WTC11 (cell line): Measurements from ENCODE around the gene GHRL. TPM values are rescaled to one million over a fixed set of nuclear protein-coding genes. Genes with fewer than 3 reads are reported as not detected.

Experiments
- ATAC-seq: fragments of 200-7000 bp; cut with Tn5 transposase; 2 replicates; pipeline ENCODE4 v1.10.0; 2021; ENCODE audit warnings: mild to moderate bottlenecking, moderate library complexity
- CTCF ChIA-PET: fragments of 300-600 bp; sonication (Branson Sonifier 250); formaldehyde crosslinking; loops from one replicate; lab custom pipeline; 2021; ENCODE audit warnings: antibody characterized with exemption; lab: Charles Lee
- POLR2A ChIA-PET: fragments of 350-600 bp; sonication (Branson Sonifier 250); formaldehyde crosslinking; loops from one replicate; lab custom pipeline; 2021; ENCODE audit warnings: antibody characterized with exemption; lab: Charles Lee
- DNase-seq: peaks from one replicate; pipeline ENCODE4 v3.0.0; 2021; ENCODE audit warnings: low spot score
- H3K27ac Mint-ChIP-seq: 2 replicates; pipeline ENCODE4 v1.8.0; 2021; ENCODE audit warnings: mixed read lengths
- H3K27me3 Mint-ChIP-seq: 2 replicates; pipeline ENCODE4 v1.8.0; 2021; ENCODE audit warnings: low read depth, mild to moderate bottlenecking, moderate library complexity, mixed read lengths
- H3K36me3 Mint-ChIP-seq: 2 replicates; pipeline ENCODE4 v1.8.0; 2021; ENCODE audit warnings: mixed read lengths
- H3K4me1 Mint-ChIP-seq: 2 replicates; pipeline ENCODE4 v1.8.0; 2022; ENCODE audit warnings: mixed read lengths
- H3K4me3 Mint-ChIP-seq: 2 replicates; pipeline ENCODE4 v1.8.0; 2021; ENCODE audit warnings: mild to moderate bottlenecking, moderate library complexity, mixed read lengths
- H3K9me3 Mint-ChIP-seq: 2 replicates; pipeline ENCODE4 v1.8.0; 2021; ENCODE audit warnings: mixed read lengths
- ATF1 ChIP-seq: sonication (generic); formaldehyde crosslinking; IDR thresholded peaks from 2 replicates; pipeline ENCODE4 v1.8.1; 2023; ENCODE audit warnings: mild to moderate bottlenecking, moderate library complexity, missing genetic modification reagents
- CREM ChIP-seq: sonication (generic); formaldehyde crosslinking; IDR thresholded peaks from 2 replicates; pipeline ENCODE4 v1.8.1; 2022; ENCODE audit warnings: mild to moderate bottlenecking, missing genetic modification reagents, moderate library complexity
- EMX1 ChIP-seq: fragments of 250-450 bp; sonication (Bioruptor Pico); IDR thresholded peaks from 2 replicates; pipeline ENCODE4 v1.8.0; 2021; ENCODE audit warnings: mild to moderate bottlenecking
- FOXK1 ChIP-seq: sonication (generic); formaldehyde crosslinking; IDR thresholded peaks from 2 replicates; pipeline ENCODE4 v1.8.0; 2022; ENCODE audit warnings: mild to moderate bottlenecking, moderate library complexity, missing genetic modification reagents
- GABPB1 ChIP-seq: sonication (generic); formaldehyde crosslinking; IDR thresholded peaks from 2 replicates; pipeline ENCODE4 v1.8.1; 2023; ENCODE audit warnings: mild to moderate bottlenecking, missing genetic modification reagents
- IRF2 ChIP-seq: sonication (generic); formaldehyde crosslinking; IDR thresholded peaks from 2 replicates; pipeline ENCODE4 v1.8.0; 2022; ENCODE audit warnings: low read depth, missing genetic modification reagents, borderline replicate concordance
- NFE2L1 ChIP-seq: sonication (generic); formaldehyde crosslinking; IDR thresholded peaks from 2 replicates; pipeline ENCODE4 v1.8.1; 2023; ENCODE audit warnings: missing genetic modification reagents
- NR1H2 ChIP-seq: sonication (generic); formaldehyde crosslinking; IDR thresholded peaks from 2 replicates; pipeline ENCODE4 v1.9.0; 2021; ENCODE audit warnings: mild to moderate bottlenecking, moderate library complexity, missing genetic modification reagents
- NR2C2 ChIP-seq: sonication (generic); formaldehyde crosslinking; IDR thresholded peaks from 2 replicates; pipeline ENCODE4 v1.8.0; 2022; ENCODE audit warnings: mild to moderate bottlenecking, missing genetic modification reagents
- NR3C1 ChIP-seq: sonication (generic); formaldehyde crosslinking; conservative IDR thresholded peaks from 2 replicates; pipeline ENCODE4 v1.8.1; 2023; ENCODE audit warnings: low read depth, mild to moderate bottlenecking, missing genetic modification reagents
- OVOL2 ChIP-seq: fragments of 250-450 bp; sonication (Bioruptor Pico); IDR thresholded peaks from 2 replicates; pipeline ENCODE4 v1.9.0; 2021; ENCODE audit warnings: mild to moderate bottlenecking, borderline replicate concordance
- RORB ChIP-seq: fragments of 250-450 bp; sonication (Bioruptor Pico); IDR thresholded peaks from 2 replicates; pipeline ENCODE4 v1.9.0; 2021; ENCODE audit warnings: mild to moderate bottlenecking
- SMAD4 ChIP-seq: sonication (generic); formaldehyde crosslinking; IDR thresholded peaks from 2 replicates; pipeline ENCODE4 v1.8.0; 2022; ENCODE audit warnings: mild to moderate bottlenecking, missing genetic modification reagents
- SOX15 ChIP-seq: fragments of 250-450 bp; sonication (Bioruptor Pico); IDR thresholded peaks from 2 replicates; pipeline ENCODE4 v1.9.0; 2021; ENCODE audit warnings: mild to moderate bottlenecking
- SP1 ChIP-seq: sonication (generic); formaldehyde crosslinking; conservative IDR thresholded peaks from 2 replicates; pipeline ENCODE4 v1.8.1; 2022; ENCODE audit warnings: missing genetic modification reagents
- TEAD4 ChIP-seq: sonication (generic); formaldehyde crosslinking; IDR thresholded peaks from 2 replicates; pipeline ENCODE4 v1.8.0; 2022; ENCODE audit warnings: mild to moderate bottlenecking, missing genetic modification reagents
- ZNF219 ChIP-seq: sonication (generic); formaldehyde crosslinking; IDR thresholded peaks from 2 replicates; pipeline ENCODE4 v1.8.0; 2023; ENCODE audit warnings: missing genetic modification reagents, mild to moderate bottlenecking, borderline replicate concordance
- ZNF671 ChIP-seq: fragments of 250-450 bp; sonication (Bioruptor Pico); IDR thresholded peaks from 2 replicates; pipeline ENCODE4 v1.8.0; 2021; ENCODE audit warnings: mild to moderate bottlenecking
- total RNA-seq: library from RNA; stranded (reverse); gene quantifications from 3 replicates; pipeline ENCODE4 v1.2.3, GENCODE V29; 2021
- TF ChIP-seq, protein P1 (sequence below): sonication (generic); formaldehyde crosslinking; IDR thresholded peaks from 2 replicates; pipeline ENCODE4 v1.8.1; 2023; ENCODE audit warnings: mild to moderate bottlenecking, missing genetic modification reagents, moderate library complexity
- TF ChIP-seq, protein P2 (sequence below): sonication (generic); formaldehyde crosslinking; IDR thresholded peaks from 2 replicates; pipeline ENCODE4 v1.8.1; 2022; ENCODE audit warnings: low read depth, missing genetic modification reagents, borderline replicate concordance
- TF ChIP-seq, protein P3 (sequence below): fragments of 250-450 bp; sonication (Bioruptor Pico); IDR thresholded peaks from 2 replicates; pipeline ENCODE4 v1.8.0; 2021; ENCODE audit warnings: mild to moderate bottlenecking
- TF ChIP-seq, protein P4 (sequence below): fragments of 200-600 bp; IDR thresholded peaks from 2 replicates; pipeline ENCODE4 v1.8.0; 2022; ENCODE audit warnings: antibody characterized with exemption

Gene GHRL
- total RNA-seq, 1 experiment from 2014 or later: 0.35 TPM

DNA sequence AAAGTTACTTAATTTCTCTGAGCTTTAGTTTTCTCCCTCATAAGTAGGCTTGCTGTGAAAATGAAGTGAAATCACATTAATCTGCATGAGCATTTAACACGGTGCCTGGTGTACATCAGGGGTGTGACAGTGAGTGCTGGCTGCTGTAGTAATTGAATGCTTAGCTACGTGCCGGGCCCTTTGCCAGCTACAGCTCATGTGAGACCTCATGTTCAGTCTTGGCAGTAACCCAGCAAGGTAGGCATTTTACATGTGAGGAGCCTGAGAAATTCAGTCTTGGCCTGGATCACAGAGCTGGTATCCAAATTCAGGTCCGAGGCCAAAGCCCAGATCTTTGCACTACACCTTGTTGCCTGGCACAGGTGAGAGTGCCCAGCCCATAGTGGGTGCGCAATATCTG is 9.1 kb downstream of the GHRL start:
- Mint-ChIP-seq H3K9me3 (no peaks in the 10 kb centered on the region), H3K36me3 (peaks cover 21% of the 10 kb centered on the region), H3K4me1 (peaks cover 9% of the 10 kb centered on the region), H3K27me3 (no peaks in the 10 kb centered on the region), H3K27ac (no peak overlapping the region), H3K4me3 (no peak overlapping the region)
- ATAC-seq: no peak
- TF ChIP-seq NR3C1 (CRISPR knock-in tag) (no peak), EMX1 (CRISPR knock-in tag) (no peak), CREM (CRISPR knock-in tag) (no peak), TEAD4 (CRISPR knock-in tag) (no peak), SP1 (CRISPR knock-in tag) (no peak), ZNF671 (CRISPR knock-in tag) (no peak), ATF1 (CRISPR knock-in tag) (no peak), ZNF219 (CRISPR knock-in tag) (no peak)
- TF ChIP-seq, protein P1, sequence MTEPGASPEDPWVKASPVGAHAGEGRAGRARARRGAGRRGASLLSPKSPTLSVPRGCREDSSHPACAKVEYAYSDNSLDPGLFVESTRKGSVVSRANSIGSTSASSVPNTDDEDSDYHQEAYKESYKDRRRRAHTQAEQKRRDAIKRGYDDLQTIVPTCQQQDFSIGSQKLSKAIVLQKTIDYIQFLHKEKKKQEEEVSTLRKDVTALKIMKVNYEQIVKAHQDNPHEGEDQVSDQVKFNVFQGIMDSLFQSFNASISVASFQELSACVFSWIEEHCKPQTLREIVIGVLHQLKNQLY: no peak
- DNase-seq: no peak
- ChIA-PET POLR2A (no interaction called here), CTCF (interaction anchor here (1.9 kb wide), 1 partner anchor 20 kb away, joined by 8 read pairs; no protein-coding TSS in a partner anchor)

DNA sequence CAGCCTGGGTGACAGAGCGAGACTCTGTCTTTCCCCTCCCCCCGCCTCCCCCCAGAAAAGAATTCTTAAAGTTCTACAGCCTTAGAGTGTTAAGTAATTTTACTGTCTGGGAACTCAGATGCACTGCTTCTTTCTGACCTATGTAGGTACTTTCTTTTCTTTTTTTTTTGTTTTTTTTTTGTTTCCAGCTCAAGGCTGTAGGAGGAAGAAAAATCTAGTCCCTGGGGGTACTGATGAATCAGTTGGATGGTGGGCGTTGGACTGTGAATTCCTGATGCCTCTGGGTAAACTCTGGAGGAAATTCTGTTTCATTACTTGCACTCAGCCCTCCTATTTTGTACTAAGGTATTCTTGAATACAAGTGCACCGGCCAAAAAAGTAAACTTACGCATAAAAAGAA is 10.8 kb downstream of the GHRL start:
- ATAC-seq: no peak
- Mint-ChIP-seq H3K9me3 (no peaks in the 10 kb centered on the region), H3K36me3 (peaks cover 29% of the 10 kb centered on the region), H3K4me1 (peaks cover 5% of the 10 kb centered on the region), H3K27me3 (no peaks in the 10 kb centered on the region), H3K4me3 (no peak overlapping the region), H3K27ac (no peak overlapping the region)
- TF ChIP-seq SMAD4 (CRISPR knock-in tag): no peak
- no peak for TF ChIP-seq IRF2
- TF ChIP-seq GABPB1 (CRISPR knock-in tag): no peak
- no peak for TF ChIP-seq TEAD4 (CRISPR knock-in tag)
- TF ChIP-seq, protein P2, sequence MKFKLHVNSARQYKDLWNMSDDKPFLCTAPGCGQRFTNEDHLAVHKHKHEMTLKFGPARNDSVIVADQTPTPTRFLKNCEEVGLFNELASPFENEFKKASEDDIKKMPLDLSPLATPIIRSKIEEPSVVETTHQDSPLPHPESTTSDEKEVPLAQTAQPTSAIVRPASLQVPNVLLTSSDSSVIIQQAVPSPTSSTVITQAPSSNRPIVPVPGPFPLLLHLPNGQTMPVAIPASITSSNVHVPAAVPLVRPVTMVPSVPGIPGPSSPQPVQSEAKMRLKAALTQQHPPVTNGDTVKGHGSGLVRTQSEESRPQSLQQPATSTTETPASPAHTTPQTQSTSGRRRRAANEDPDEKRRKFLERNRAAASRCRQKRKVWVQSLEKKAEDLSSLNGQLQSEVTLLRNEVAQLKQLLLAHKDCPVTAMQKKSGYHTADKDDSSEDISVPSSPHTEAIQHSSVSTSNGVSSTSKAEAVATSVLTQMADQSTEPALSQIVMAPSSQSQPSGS (CRISPR knock-in tag): no peak
- no peak for TF ChIP-seq OVOL2 (CRISPR knock-in tag)
- TF ChIP-seq SOX15 (CRISPR knock-in tag): no peak
- no peak for TF ChIP-seq NR1H2 (CRISPR knock-in tag)
- TF ChIP-seq FOXK1 (CRISPR knock-in tag): no peak
- TF ChIP-seq, protein P1: no peak
- no peak for TF ChIP-seq ZNF671 (CRISPR knock-in tag)
- TF ChIP-seq RORB (CRISPR knock-in tag): no peak
- TF ChIP-seq NFE2L1: no peak
- TF ChIP-seq, protein P3, sequence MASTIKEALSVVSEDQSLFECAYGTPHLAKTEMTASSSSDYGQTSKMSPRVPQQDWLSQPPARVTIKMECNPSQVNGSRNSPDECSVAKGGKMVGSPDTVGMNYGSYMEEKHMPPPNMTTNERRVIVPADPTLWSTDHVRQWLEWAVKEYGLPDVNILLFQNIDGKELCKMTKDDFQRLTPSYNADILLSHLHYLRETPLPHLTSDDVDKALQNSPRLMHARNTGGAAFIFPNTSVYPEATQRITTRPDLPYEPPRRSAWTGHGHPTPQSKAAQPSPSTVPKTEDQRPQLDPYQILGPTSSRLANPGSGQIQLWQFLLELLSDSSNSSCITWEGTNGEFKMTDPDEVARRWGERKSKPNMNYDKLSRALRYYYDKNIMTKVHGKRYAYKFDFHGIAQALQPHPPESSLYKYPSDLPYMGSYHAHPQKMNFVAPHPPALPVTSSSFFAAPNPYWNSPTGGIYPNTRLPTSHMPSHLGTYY (CRISPR knock-in tag): no peak
- TF ChIP-seq, protein P4, sequence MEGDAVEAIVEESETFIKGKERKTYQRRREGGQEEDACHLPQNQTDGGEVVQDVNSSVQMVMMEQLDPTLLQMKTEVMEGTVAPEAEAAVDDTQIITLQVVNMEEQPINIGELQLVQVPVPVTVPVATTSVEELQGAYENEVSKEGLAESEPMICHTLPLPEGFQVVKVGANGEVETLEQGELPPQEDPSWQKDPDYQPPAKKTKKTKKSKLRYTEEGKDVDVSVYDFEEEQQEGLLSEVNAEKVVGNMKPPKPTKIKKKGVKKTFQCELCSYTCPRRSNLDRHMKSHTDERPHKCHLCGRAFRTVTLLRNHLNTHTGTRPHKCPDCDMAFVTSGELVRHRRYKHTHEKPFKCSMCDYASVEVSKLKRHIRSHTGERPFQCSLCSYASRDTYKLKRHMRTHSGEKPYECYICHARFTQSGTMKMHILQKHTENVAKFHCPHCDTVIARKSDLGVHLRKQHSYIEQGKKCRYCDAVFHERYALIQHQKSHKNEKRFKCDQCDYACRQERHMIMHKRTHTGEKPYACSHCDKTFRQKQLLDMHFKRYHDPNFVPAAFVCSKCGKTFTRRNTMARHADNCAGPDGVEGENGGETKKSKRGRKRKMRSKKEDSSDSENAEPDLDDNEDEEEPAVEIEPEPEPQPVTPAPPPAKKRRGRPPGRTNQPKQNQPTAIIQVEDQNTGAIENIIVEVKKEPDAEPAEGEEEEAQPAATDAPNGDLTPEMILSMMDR: no peak
- no peak for TF ChIP-seq NR2C2 (CRISPR knock-in tag)
- POLR2A ChIA-PET: no interaction called here
- no peak for DNase-seq
- CTCF ChIA-PET: interaction anchor here (0.6 kb wide), 1 partner anchor 28 kb away, joined by 4 read pairs; no protein-coding TSS in a partner anchor
